ENCODE measurements around the gene MAP2K4.

DNA sequence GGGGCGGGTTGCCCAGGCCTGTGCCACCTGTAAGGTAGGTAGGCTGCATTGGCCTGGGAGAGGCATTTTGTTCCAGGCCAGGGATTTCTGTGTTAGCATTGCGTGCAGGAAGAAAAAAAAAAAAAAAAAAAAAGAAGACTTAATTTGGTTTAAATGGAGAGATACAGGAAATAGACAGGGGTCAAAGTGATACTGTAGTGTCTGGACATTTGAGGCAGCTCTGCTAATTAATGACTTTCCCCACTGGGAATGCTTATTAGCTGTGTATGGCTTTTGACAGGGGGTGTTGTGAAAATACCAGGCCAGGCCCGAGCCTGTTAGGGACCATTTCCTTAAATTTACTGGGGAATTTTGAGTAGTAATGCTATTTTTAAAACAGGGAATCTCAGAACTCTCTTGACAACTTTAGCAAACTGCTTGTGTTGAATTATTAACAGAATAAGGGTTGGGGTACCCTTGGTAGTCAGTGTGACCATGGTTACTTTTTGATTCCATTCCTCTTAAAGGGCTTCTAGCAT is 1.0 kb downstream of the MAP2K4 start:
- TF ChIP-seq, protein P1, sequence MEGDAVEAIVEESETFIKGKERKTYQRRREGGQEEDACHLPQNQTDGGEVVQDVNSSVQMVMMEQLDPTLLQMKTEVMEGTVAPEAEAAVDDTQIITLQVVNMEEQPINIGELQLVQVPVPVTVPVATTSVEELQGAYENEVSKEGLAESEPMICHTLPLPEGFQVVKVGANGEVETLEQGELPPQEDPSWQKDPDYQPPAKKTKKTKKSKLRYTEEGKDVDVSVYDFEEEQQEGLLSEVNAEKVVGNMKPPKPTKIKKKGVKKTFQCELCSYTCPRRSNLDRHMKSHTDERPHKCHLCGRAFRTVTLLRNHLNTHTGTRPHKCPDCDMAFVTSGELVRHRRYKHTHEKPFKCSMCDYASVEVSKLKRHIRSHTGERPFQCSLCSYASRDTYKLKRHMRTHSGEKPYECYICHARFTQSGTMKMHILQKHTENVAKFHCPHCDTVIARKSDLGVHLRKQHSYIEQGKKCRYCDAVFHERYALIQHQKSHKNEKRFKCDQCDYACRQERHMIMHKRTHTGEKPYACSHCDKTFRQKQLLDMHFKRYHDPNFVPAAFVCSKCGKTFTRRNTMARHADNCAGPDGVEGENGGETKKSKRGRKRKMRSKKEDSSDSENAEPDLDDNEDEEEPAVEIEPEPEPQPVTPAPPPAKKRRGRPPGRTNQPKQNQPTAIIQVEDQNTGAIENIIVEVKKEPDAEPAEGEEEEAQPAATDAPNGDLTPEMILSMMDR (IDR thresholded peaks at IDR 0.05; ENCODE audit: low read depth, low read length, poor library complexity, severe bottlenecking), result no peak
- no peak for TF ChIP-seq EZH2phosphoT487 (IDR thresholded peaks at IDR 0.05; ENCODE audit: borderline replicate concordance, low read length)
